Neural cell (in vitro differentiated cells): ENCODE results near the gene DCANP1.

Source experiments
- CTCF ChIP-seq: fragments of 450-650 bp; IDR thresholded peaks from 2 replicates; pipeline ENCODE4 v1.5.1; 2014; ENCODE audit warnings: antibody characterized with exemption, mild to moderate bottlenecking, moderate library complexity; ENCODE audit not compliant: poor library complexity, severe bottlenecking
- EZH2 ChIP-seq: fragments of 200-600, 300-800 bp; shearing (Covaris generic), sonication (generic); IDR thresholded peaks from 2 replicates; pipeline ENCODE4 v1.6.1; 2014; ENCODE audit warnings: antibody characterized with exemption, low read length, borderline replicate concordance, mild to moderate bottlenecking; ENCODE audit not compliant: insufficient read depth, poor library complexity, severe bottlenecking
- RAD21 ChIP-seq: fragments of 450-650 bp; conservative IDR thresholded peaks from 2 replicates; pipeline ENCODE4 v1.6.1; 2014; ENCODE audit warnings: antibody characterized with exemption, mild to moderate bottlenecking, moderate library complexity

GRCh38 chr5:135444881-135445280, 2.3 kb downstream of the DCANP1 start:
- no peak for TF ChIP-seq CTCF
- no peak for TF ChIP-seq EZH2
- TF ChIP-seq RAD21 = no peak
